SK-N-SH treated with all-trans-retinoic acid at 6 μM for 48 hours (cell line): ENCODE measurements around the gene MTFP1.

ENCODE experiments used
- ARNTL ChIP-seq: fragments of 450-650 bp; formaldehyde crosslinking; IDR thresholded peaks from 2 replicates; pipeline ENCODE4 v1.5.0; 2020; ENCODE audit warnings: low read depth, mild to moderate bottlenecking, moderate library complexity, borderline replicate concordance
- BACH2 ChIP-seq: fragments of 250-450 bp; sonication (Bioruptor Pico); IDR thresholded peaks from 2 replicates; pipeline ENCODE4 v1.9.0; 2021; ENCODE audit warnings: mild to moderate bottlenecking, borderline replicate concordance
- ESRRG ChIP-seq: fragments of 250-450 bp; sonication (Bioruptor Pico); IDR thresholded peaks from 2 replicates; pipeline ENCODE4 v1.6.1; 2021; ENCODE audit warnings: mild to moderate bottlenecking
- OSR1 ChIP-seq: fragments of 250-450 bp; sonication (Bioruptor Pico); IDR thresholded peaks from 2 replicates; pipeline ENCODE4 v1.8.0; 2022; ENCODE audit warnings: moderate library complexity, mild to moderate bottlenecking, inconsistent platforms
- PATZ1 ChIP-seq: fragments of 250-450 bp; sonication (Bioruptor Pico); IDR thresholded peaks from 2 replicates; pipeline ENCODE4 v1.8.0; 2020; ENCODE audit warnings: mild to moderate bottlenecking, moderate library complexity, borderline replicate concordance
- PPARA ChIP-seq: fragments of 250-450 bp; sonication (Bioruptor Pico); IDR thresholded peaks from 2 replicates; pipeline ENCODE4 v1.5.0; 2020; ENCODE audit warnings: mild to moderate bottlenecking, borderline replicate concordance
- ZNF70 ChIP-seq: fragments of 450-650 bp; formaldehyde crosslinking; IDR thresholded peaks from 2 replicates; pipeline ENCODE4 v1.5.0; 2020; ENCODE audit warnings: mild to moderate bottlenecking, moderate library complexity

- TF ChIP-seq OSR1 (no peak), BACH2 (no peak), ESRRG (no peak), PPARA (CRISPR knock-in tag) (no peak), ZNF70 (no peak), ARNTL (CRISPR knock-in tag) (no peak), PATZ1 (CRISPR knock-in tag) (no peak)
Measured at GRCh38 chr22:30432096-30432495, 6.5 kb downstream of the MTFP1 start.
